CD4-positive, alpha-beta T cell treated with Interleukin-2 at 100 ng/mL for 4 hours (primary cell): Measurements from ENCODE around the gene BRD9.
"Not testable (repeated sequence)": the region's sequence is repeated elsewhere in the genome, so short reads cannot be mapped to it uniquely, and the experiment has no call there.

Experiments
- DNase-seq: peaks from one replicate; pipeline ENCODE4 v3.0.0-alpha.2; 2020; ENCODE audit warnings: low spot score

BRD9 gene

GRCh38 chr5:902129-902916 is 9.7 kb upstream of the BRD9 start:
- no peak for DNase-seq

GRCh38 chr5:900781-901180 is 8.2 kb upstream of the BRD9 start:
- no peak for DNase-seq

GRCh38 chr5:893711-894110 is 1.1 kb upstream of the BRD9 start:
- no peak for DNase-seq

GRCh38 chr5:893137-893506 is 521 bp upstream of the BRD9 start:
- no peak for DNase-seq

DNA sequence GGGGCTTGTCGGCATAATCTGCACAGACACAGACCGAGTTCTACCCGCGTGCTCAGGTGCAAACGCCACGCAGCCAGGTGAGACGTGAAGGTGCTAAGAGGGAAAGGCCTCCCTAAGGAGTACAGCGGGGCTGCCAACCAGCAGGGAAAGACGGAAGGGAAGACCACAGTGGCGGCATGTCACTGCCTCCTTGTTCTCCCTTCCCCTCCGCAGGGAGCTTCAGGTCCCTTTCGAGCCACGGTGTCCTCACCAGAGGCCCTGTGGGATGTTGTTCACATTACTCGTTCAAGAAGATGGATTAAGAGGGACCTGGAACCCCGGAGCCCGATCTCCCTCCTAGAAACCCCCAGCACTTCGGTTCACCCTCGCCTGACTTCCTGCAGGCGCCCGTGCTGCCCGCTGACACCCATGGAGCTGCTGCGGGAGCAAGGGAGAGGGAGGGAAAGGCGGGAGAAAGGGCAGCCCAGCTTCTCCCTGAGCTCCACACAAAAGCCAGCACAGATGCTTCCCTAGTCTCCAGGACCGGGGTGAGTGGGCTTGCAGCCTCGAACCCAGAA is 686 bp downstream of the BRD9 start:
- no peak for DNase-seq

DNA sequence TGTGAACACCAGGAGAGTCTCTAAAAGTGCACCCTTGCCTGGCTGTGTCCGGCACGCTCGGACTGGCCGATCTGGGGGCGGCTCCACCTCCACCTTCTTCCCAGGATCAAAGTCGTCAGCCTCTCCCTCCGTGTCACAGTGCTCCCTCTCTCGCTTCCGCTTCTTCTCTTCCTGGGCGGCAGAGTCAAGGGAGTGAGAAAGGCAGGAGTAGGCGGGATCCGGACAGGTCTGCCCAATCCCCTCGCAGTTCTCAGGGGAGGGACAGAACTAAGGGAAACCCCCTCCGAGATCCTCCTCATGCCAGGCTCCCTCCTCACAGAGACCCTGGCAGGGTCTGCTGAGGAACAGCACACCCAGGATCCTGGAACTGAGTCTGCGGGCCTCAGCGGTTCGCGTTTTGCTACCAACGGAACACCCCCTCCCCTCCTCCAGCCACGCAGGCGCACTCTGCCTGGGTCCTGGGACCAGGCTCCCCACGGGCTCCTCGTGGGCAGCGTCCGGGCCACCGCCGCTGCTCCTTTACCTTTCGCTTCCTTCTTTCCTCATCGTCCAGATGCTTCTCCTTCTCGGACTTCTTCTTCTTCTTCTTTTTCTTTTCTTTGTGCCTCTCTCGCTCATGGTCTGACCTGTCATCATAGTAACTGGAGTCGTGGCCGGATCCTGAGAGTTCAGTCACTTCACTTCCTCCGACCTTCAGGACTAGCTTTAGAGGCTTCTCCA is 1.3 kb downstream of the BRD9 start:
- DNase-seq = no peak

- DNase-seq = no peak
These were observed 3.4 kb downstream of the BRD9 start for GRCh38 chr5:889075-889710.

DNA sequence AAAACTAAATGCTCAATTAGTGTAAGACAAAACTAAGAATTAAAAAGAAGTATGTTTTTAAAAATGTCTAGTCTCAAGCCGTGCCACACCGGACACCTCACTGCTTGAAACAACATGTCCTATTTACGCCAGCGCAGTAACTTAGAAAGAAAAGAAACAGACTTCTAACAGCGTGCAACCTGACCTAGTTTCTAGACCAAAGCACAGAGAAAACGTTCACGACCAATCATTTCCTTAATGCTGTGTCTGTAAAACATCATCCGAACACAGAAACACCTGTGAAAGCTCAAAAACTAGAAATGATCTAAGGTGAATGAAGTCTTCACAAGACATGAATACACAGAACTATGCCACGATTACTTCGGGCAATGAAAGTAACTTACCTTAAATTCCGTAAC is 4.0 kb downstream of the BRD9 start:
- DNase-seq = no peak

- DNase-seq = no peak
These were observed 4.5 kb downstream of the BRD9 start for GRCh38 chr5:887947-888637.

DNA sequence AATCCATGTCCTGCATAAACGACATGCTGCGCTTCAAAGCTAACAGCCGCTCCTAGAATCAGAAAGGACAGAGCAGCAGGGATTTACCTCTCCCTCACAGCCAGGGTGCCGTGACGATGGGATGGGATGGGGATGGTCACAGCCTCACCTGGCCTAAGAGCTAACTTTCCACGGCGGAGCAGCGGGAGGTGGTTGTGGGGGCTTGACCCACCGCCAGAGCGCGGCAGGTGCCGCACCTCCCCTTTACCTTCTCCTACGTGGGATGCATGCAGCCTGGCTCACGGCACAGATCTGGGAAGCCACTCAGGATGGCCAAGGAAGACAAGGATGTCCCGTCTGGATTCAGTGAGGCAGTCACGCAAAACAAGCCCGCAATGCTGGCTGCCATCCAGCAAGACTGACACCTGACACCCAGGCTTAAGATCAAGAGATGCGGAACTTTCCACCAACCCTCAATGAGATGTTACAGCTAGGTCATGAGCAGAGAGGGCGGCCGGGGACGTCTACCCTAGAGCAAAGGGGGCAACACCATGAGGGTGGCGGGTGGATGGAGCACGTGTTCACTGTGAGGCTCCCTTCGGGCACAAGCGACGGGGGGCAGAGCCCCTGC is 5.8 kb downstream of the BRD9 start:
- DNase-seq = no peak

DNA sequence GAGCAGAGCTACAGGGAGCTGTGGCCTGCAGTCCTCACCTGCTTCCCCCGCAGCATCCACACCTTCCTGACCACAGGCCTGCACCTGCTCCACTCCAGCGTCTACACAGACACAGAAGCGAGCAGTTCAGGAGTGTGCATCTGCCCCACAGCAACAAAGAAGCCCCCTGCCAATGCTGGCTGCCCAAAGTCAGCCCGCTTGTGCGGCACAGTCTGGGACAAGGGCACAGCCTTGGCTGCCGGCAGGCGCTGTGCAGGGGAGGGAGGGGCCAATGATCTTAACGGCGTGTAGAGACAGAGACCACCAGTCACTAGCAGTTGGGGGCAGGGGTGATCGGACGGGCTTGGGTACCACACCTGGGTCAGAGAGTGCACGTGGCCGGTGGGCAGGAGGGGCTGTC is 6.6 kb downstream of the BRD9 start:
- no peak for DNase-seq

DNA sequence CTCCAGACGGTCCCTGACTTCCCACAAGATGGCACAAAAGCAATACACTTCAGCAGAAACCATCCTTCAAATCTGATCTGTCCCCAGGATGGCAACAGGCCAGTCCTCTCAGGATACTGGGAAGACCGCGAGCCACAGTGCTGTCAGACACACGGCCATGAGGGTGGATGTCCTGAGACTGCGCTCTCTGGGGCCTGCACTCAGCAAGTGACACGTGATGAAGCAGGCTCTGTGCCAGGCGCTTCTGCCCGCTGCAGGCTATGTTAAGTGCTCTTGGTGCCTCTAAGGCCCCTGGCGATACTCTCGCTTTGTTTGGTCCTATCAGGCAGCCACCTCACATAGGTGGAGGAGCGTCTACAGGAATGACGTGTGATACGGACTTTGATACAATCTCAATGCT is 7.1 kb downstream of the BRD9 start:
- no peak for DNase-seq

DNA sequence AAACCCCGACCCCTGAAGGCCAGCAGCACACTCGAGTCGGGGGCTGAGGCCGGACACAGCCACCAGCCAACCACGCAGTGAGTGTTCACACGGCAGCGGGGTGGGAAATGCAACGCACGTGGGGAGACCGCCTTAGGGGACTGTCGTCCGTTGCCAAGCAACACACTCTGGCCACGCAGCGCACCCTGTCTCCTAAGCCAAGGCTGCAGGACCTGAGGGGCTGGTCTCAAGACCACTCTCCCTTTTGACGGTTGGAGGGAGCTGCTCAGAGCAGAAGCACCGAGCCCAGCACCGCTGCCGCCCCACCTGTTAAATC is 7.5 kb downstream of the BRD9 start:
- no peak for DNase-seq

DNA sequence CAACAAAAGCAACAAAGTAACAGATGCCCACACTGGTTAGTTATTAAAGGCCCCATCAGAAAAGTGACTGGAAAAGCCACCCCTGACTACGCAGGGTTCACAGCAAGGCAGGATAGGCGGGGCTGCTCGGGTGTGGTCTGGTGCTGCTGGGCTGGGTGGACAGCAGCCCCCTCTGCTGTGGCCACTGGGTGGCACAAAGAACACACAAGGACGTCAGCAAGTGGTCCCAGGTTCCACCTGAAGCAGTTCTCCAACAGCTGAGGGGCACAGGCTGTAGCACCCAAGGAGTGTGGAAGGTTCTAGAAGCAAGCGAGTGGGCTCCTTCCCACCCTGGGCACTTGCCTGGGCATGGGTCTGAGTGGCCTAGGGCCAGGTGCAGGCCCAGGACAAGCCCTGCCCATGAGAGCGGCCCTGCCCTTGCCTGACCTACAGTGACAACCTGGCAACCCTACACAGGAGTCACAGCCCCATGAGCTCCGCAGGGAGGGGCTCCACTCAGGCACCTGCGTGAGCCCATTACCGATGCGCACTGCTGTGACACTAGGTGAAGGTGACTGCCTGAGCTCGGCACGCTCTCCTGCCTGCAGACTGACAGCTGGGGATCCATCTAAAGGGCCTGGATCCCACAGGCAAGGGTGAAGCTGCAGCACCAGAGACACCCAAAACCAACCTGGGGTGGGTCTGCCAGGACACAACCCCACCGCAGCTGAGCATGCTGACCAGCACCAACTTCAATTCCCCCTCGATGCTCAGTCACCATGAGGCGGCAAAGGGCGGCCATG is 8.1 kb downstream of the BRD9 start:
- DNase-seq = no peak

- no peak for DNase-seq
These were observed 9.0 kb downstream of the BRD9 start for GRCh38 chr5:883475-884181.

DNA sequence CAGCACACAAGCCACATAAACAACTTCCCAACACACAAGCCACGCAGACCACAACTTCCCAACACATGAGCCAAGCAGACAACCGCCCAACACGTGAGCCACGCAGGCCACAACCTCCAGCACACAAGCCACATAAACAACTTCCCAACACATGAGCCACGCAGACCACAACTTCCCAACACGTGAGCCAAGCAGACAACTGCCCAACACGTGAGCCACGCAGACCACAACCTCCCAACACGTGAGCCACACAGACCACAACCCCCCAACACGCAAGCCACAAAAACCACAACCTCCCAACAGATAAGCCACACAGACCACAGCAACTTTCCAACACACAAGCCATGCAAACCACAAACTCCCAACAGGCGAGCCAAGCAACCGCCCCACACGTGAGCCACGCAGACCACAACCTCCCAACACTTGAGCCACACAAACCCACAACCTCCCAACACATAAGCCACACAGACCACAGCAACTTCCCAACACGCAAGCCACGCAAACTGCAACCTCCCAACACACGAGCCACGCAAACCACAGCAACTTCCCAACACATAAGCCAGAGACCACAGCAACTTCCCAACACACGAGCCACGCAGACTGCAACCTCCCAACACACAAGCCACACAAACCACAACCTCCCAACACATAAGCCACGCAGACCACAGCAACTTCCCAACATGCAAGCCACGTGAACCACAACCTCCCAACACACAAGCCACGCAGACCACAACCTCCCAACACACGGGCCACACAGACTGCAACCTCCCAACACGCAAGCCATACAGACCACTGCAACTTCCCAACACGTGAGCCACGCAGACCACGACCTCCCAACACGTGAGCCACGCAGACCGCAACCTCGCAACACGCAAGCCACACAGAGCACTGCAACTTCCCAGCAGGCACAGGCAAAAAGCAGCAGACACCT is 10.1 kb downstream of the BRD9 start:
- DNase-seq = no peak

DNA sequence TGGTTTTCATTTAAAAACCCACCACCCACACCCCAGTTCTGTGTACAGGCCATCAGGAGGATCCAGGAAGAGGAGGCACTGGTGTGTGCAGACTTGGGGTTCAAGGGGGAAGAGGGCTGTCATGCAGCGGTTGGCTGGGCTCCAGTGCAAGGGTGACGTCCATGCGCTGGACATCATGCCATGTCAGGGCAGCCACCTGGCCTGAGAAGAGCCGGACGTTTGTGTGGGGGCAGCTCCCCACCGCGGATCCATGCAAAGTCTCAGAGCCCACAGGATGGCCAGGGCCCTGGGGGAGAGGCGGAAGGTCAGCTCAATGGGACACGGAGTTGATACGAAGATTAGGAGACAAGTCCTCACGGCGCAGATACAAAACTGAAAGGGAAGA is 11.1 kb downstream of the BRD9 start:
- DNase-seq = no peak

DNA sequence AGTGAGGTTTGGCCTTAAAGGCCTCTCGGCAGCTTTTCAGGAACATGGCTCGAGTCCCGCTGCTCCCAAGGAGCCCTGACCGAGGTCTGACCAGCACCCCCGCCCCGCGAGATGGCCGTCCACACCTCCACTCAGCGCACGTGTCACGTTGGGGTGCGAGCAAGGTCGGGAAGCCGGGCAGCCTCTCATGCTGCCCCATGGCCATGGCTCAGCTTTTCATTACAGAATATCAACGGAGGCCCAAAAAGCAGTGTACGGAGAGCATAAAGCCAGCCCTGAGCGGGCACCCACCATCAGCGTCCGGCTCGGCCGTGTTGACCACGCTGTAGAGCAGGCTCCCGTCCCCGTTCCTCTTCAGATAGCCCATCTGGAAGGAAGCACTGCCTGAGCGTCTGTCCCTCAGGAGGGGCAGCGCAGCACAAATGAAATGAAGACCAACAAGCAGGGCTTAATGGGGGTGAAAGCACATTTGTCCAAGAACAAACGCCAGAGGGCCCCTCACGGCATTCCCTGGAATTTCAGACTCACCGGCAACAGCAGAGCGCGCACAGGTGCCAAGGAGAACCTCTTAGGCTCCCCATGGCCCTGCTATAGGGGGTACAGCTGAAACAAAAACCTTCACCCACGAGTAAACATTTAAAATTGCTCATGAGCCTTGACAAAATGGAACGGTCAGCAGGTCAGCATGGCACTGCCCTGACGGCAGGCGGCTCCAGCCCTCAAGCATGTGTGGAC is 11.6 kb downstream of the BRD9 start:
- DNase-seq = no peak

DNA sequence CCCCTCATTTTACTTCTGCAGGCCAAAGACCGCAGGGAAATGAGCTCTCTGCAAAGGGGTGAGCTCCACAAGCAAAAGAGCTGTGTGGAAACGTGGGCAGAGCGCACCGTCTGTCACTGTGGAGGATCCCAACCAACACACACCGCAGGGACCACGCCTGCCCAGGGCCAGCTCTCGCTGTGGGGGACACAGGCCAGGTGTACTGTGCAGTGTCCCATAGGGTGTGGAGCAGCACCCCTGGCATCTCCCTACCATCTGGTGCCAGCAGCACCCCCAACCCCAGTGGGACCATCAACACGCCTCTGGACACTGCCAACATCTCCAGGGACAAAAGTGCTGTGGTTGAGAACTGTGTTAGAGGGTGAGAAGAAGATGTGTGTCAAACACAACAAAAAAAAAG is 13.9 kb downstream of the BRD9 start:
- DNase-seq = not testable (repeated sequence)
